Adrenal gland (tissue), 5 donors: ENCODE results near the gene RNF223.

Experiments used
- POLR2A ChIP-seq, 2 donors: fragments of 450-650 bp; IDR thresholded peaks; one replicate each; pipeline ENCODE4 v1.6.1; 2017; ENCODE audit warnings: antibody characterized with exemption in 2 of 2, mild to moderate bottlenecking in 2 of 2, moderate library complexity in 1 of 2
- TF ChIP-seq, protein P1 (sequence below), 6 experiments: fragments of 450-650 bp in 4 of 6; fragments of 200-600 bp in 2 of 6; sonication (generic) in 1 of 6; IDR thresholded peaks; 1 replicate in 5 of 6; 2 replicates in 1 of 6; pipeline versions ENCODE4 v1.5.1 to v1.8.0; 2016 to 2021; ENCODE audit warnings: antibody characterized with exemption in 6 of 6, mild to moderate bottlenecking in 2 of 6, moderate library complexity in 1 of 6
- donor health status: DM: no; HTN: no; CAD: no.

DNA sequence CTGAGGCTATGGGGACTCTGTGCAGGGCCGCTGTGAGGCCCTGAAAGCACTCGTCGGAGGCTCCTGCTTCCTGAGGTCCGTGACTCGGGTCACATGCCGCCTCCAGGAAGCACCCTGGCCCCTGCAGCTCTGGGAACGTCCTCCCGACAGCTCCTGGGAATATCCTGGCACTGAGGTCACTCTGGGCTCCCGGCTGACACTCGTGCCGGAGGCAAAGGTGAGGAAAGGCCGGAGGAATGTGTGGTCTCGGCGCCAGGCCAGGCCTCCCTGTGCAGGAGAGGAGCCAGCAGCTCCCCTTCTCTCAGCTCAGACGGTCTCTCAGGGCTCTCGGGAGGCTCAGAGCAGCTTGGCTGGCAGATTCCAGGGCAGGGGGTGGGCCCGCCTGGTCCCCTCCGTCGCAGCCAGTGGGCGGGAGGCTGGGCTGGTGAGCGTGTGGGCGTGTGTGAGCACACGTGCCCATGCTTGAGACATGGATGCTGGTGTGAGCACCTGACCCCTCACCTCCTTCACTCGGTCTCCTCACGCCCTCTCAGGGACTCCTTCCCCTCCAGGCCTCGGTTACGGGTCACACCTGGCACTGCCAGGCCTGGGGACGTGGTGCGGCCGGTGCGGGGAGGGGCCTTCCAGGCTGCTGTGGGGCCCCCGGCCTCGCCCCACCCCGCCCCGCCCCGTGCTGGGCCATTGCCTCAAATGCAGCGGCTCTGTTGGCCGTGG, 5.5 kb upstream of the RNF223 start:
- TF ChIP-seq, protein P1, sequence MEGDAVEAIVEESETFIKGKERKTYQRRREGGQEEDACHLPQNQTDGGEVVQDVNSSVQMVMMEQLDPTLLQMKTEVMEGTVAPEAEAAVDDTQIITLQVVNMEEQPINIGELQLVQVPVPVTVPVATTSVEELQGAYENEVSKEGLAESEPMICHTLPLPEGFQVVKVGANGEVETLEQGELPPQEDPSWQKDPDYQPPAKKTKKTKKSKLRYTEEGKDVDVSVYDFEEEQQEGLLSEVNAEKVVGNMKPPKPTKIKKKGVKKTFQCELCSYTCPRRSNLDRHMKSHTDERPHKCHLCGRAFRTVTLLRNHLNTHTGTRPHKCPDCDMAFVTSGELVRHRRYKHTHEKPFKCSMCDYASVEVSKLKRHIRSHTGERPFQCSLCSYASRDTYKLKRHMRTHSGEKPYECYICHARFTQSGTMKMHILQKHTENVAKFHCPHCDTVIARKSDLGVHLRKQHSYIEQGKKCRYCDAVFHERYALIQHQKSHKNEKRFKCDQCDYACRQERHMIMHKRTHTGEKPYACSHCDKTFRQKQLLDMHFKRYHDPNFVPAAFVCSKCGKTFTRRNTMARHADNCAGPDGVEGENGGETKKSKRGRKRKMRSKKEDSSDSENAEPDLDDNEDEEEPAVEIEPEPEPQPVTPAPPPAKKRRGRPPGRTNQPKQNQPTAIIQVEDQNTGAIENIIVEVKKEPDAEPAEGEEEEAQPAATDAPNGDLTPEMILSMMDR (IDR thresholded peaks at IDR 0.05): no peak
- TF ChIP-seq POLR2A (IDR thresholded peaks at IDR 0.05): no peak
